Bronchial epithelial cell (primary cell): ENCODE measurements around the gene POMP. TPM values are rescaled to one million over a fixed set of nuclear protein-coding genes. Genes with fewer than 3 reads are reported as not detected.

Experiments
- DNase-seq: peaks from one replicate; pipeline ENCODE4 v3.0.0-alpha.2; 2010; ENCODE audit warnings: low read depth
- FAIRE-seq: peaks from 2 replicates; lab custom pipeline; 2011; peaks lifted over from hg19 to GRCh38; lab: Jason Lieb, UNC
- H3K27me3 ChIP-seq: 2 replicates; pipeline ENCODE4 v1.5.1; 2011; ENCODE audit warnings: low read length; ENCODE audit not compliant: control insufficient read depth, insufficient read depth
- H3K36me3 ChIP-seq: 2 replicates; pipeline ENCODE4 v1.5.1; 2011; ENCODE audit warnings: low read length; ENCODE audit not compliant: control insufficient read depth, insufficient read depth
- H3K4me3 ChIP-seq: 2 replicates; pipeline ENCODE4 v1.5.1; 2011; ENCODE audit warnings: mild to moderate bottlenecking, low read depth, low read length, control low read depth
- total RNA-seq: library from RNA; depleted of rRNA; stranded (reverse); fragments of >200 nt; gene quantifications from 2 replicates; pipeline ENCODE4 v1.2.1, GENCODE V29; 2014
- TF ChIP-seq, protein P1 (sequence below): IDR thresholded peaks from 2 replicates; pipeline ENCODE4 v1.5.1; 2011; ENCODE audit warnings: mild to moderate bottlenecking, moderate library complexity, low read length, control low read depth, inconsistent platforms; ENCODE audit not compliant: insufficient read depth, severe bottlenecking

The POMP gene
- total RNA-seq, 1 donor from 2014 or later: 51.9 TPM

- DNase-seq (peak; percentile 5), FAIRE-seq (no peak)
- no peaks in the 10 kb centered on the region for H3K36me3 ChIP-seq
- H3K4me3 ChIP-seq: no peak overlapping the region
- TF ChIP-seq, protein P1, sequence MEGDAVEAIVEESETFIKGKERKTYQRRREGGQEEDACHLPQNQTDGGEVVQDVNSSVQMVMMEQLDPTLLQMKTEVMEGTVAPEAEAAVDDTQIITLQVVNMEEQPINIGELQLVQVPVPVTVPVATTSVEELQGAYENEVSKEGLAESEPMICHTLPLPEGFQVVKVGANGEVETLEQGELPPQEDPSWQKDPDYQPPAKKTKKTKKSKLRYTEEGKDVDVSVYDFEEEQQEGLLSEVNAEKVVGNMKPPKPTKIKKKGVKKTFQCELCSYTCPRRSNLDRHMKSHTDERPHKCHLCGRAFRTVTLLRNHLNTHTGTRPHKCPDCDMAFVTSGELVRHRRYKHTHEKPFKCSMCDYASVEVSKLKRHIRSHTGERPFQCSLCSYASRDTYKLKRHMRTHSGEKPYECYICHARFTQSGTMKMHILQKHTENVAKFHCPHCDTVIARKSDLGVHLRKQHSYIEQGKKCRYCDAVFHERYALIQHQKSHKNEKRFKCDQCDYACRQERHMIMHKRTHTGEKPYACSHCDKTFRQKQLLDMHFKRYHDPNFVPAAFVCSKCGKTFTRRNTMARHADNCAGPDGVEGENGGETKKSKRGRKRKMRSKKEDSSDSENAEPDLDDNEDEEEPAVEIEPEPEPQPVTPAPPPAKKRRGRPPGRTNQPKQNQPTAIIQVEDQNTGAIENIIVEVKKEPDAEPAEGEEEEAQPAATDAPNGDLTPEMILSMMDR: no peak
- no peaks in the 10 kb centered on the region for H3K27me3 ChIP-seq
These were observed 45.4 kb upstream of the POMP start for GRCh38 chr13:28613562-28613961.

- Histone ChIP-seq H3K4me3 (no peak overlapping the region), H3K36me3 (no peaks in the 10 kb centered on the region), H3K27me3 (no peaks in the 10 kb centered on the region)
- DNase-seq: no peak
- no peak for FAIRE-seq
- TF ChIP-seq, protein P1: no peak
These were observed 42.9 kb upstream of the POMP start for GRCh38 chr13:28615916-28616446.

DNA sequence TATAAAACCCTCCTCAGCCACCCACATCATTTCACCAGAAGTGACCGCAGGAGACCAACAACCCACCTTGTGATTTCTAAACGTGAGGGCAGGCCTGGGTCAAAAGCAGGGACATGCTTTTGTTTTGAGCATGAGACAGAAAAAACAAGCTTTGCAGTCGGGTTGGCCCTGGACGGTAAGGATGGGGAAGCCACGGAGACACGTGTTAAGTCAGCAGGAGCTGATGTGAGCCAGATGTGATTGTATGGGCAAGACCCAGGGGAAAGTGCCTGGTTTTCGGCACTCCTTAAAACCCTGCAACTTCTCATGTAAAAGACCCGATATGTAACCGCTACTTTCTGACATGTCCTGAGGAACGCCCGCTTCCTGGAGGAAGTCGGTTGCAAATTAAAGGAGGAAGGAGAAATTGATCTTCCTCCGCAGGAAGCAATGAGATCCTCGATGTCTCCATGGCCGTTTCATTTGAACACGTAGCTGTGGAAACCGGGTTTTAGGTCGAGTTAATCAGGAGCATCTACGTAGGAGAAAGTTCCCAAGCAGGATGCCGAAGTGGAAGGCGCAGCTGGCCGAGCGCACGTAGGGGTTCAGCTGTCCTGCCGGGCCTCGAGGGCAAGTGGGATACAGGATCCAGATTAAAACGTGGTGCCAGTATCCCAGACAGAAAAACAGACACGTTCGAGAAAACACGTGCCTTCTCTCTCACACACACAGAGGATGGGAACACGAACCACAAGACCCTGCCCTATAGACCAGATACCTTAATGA, 40.5 kb upstream of the POMP start:
- DNase-seq (no peak), FAIRE-seq (peak; percentile 28)
- Histone ChIP-seq H3K36me3 (no peaks in the 10 kb centered on the region), H3K27me3 (no peaks in the 10 kb centered on the region), H3K4me3 (no peak overlapping the region)
- TF ChIP-seq, protein P1: no peak

- no peak for DNase-seq
- FAIRE-seq: no peak
- Histone ChIP-seq H3K36me3 (no peaks in the 10 kb centered on the region), H3K27me3 (no peaks in the 10 kb centered on the region), H3K4me3 (no peak overlapping the region)
- TF ChIP-seq, protein P1: no peak
These were observed 38.7 kb upstream of the POMP start for GRCh38 chr13:28620011-28620830.

DNA sequence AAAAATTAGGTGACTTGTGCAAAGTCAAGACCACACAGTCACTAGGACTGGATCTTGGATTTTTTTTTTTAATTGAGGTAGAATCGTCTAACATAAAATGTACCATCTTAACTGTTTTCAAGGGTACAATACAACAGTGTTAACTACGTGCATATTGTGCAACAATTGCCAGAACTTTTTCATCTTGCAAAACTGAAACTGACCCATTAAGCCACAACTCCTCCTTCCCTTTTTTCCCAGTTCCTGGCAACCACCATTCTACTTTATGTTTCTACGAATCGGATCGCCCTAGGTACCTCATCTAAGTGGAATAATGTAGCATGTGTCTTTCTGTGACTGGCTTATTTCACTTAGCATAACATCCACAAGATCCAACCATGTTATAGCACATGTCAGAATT, 37.5 kb upstream of the POMP start:
- H3K36me3 ChIP-seq: no peaks in the 10 kb centered on the region
- no peak for DNase-seq
- no peak overlapping the region for H3K4me3 ChIP-seq
- FAIRE-seq: no peak
- no peaks in the 10 kb centered on the region for H3K27me3 ChIP-seq
- TF ChIP-seq, protein P1: no peak
